Skeletal muscle tissue (tissue), 1 donor: ENCODE measurements around the gene CLN6. TPM values are rescaled to one million over a fixed set of nuclear protein-coding genes. Genes with fewer than 3 reads are reported as not detected.

Source experiments
- total RNA-seq: library from RNA; depleted of rRNA; stranded (reverse); fragments of >200 nt; gene quantifications from one replicate; pipeline ENCODE4 v1.2.3, GENCODE V29; 2014

Gene CLN6
- total RNA-seq, 1 donor from 2014 or later: 6.8 TPM

Other genes with a start within 250 kb of the CLN6 start
- 15.7 TPM for gene PIAS1, start 175.4 kb downstream of the CLN6 start, total RNA-seq
- 2.6 TPM for gene CALML4, start 24.4 kb downstream of the CLN6 start, total RNA-seq
- gene FEM1B, start 48.0 kb upstream of the CLN6 start, total RNA-seq: 42.8 TPM
- gene ITGA11, start 202.4 kb upstream of the CLN6 start, total RNA-seq: 5.7 TPM